Prostate gland (tissue), 2 donors: Measurements from ENCODE around the gene SMPX. TPM values are rescaled to one million over a fixed set of nuclear protein-coding genes. Genes with fewer than 3 reads are reported as not detected.

Experiments
- DNase-seq: peaks from one replicate; pipeline ENCODE4 v3.0.0-alpha.2; 2019; ENCODE audit warnings: low spot score
- H3K27ac ChIP-seq, 2 donors: fragments of 200-600 bp; sonication (generic); 2 replicates each; pipeline ENCODE4 v1.5.1; 2017 to 2019
- H3K27me3 ChIP-seq: fragments of 200-600 bp; sonication (generic); replicated peaks from 2 replicates; pipeline ENCODE4 v1.5.1; 2019; ENCODE audit not compliant: insufficient read depth
- H3K36me3 ChIP-seq, 2 donors: fragments of 200-600 bp; sonication (generic); 1 replicate in 1 of 2; 2 replicates in 1 of 2; pipeline versions ENCODE4 v1.5.1 to v1.8.1; 2017 to 2019
- H3K4me1 ChIP-seq: fragments of 200-600 bp; sonication (generic); replicated peaks from 2 replicates; pipeline ENCODE4 v1.5.1; 2019
- H3K4me3 ChIP-seq, 2 donors: fragments of 200-600 bp; sonication (generic); 2 replicates each; pipeline ENCODE4 v1.5.1; 2017 to 2019
- H3K9me3 ChIP-seq: fragments of 200-600 bp; sonication (generic); 2 replicates; pipeline ENCODE4 v1.5.1; 2017
- CTCF ChIP-seq, 4 experiments: fragments of 200-600 bp in 2 of 4; fragments of 450-650 bp in 2 of 4; sonication (generic) in 2 of 4; IDR thresholded peaks; 1 replicate in 3 of 4; 2 replicates in 1 of 4; pipeline ENCODE4 v1.5.1; 2016 to 2019; ENCODE audit warnings: antibody characterized with exemption in 4 of 4, mild to moderate bottlenecking in 2 of 4, moderate library complexity in 2 of 4
- POLR2A ChIP-seq: fragments of 450-650 bp; IDR thresholded peaks from one replicate; pipeline ENCODE4 v1.6.1; 2016; ENCODE audit warnings: antibody characterized with exemption, mild to moderate bottlenecking
- POLR2AphosphoS5 ChIP-seq: sonication (generic); formaldehyde crosslinking; IDR thresholded peaks from one replicate; pipeline ENCODE4 v1.6.1; 2017; ENCODE audit warnings: antibody characterized with exemption
- WGBS: methylation state at CpG from one replicate; pipeline ENCODE4 v1.1.5; 2018; 5-methylcytosine and 5-hydroxymethylcytosine counted together
- intact Hi-C: fragments of 100-400 bp; cut with DNase I; formaldehyde crosslinking; loops from one replicate; pipeline ENCODE4 v1.14.2; 2022
- total RNA-seq, 2 donors: library from RNA; depleted of rRNA; stranded (reverse); fragments of >200 nt; gene quantifications; one replicate each; pipeline ENCODE4 v1.1.0, GENCODE V29; 2016

The SMPX gene
- total RNA-seq, 2 donors from 2014 or later, result 4.2 TPM; not detected in 1

DNA sequence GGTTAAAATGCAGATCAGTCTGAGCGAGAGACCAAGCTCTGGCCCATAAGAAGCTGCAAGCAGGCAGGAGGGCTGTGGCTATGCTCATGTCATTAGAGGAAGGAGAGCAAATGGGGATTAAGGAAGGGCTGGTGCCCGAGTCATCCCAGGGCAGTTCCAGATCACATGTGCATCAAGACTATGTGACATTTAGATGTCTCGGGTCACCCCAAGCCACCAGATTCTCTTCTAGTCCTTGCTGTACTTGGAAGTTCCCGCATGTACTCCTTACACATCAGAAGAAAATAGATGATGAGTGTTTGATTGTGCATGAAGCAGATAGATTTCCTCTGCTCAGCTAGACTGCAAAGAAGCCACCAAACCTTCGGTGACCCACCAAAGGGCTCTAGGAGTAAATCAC lies 57.6 kb downstream of the SMPX start:
- Histone ChIP-seq H3K4me1 (no peaks in the 10 kb centered on the region), H3K9me3 (no peaks in the 10 kb centered on the region), H3K4me3 (no peak overlapping the region), H3K36me3 (no peaks in the 10 kb centered on the region), H3K27me3 (no peaks in the 10 kb centered on the region), H3K27ac (no peak overlapping the region)
- no peak for TF ChIP-seq POLR2AphosphoS5
- no peak for TF ChIP-seq CTCF (IDR thresholded peaks at IDR 0.05)
- TF ChIP-seq POLR2A, result no peak
- DNase-seq, result no peak
- whole genome bisulfite sequencing, result 87% methylated on average over 5 of the region's 5 CpGs
- intact Hi-C loops, result no loop called here

DNA sequence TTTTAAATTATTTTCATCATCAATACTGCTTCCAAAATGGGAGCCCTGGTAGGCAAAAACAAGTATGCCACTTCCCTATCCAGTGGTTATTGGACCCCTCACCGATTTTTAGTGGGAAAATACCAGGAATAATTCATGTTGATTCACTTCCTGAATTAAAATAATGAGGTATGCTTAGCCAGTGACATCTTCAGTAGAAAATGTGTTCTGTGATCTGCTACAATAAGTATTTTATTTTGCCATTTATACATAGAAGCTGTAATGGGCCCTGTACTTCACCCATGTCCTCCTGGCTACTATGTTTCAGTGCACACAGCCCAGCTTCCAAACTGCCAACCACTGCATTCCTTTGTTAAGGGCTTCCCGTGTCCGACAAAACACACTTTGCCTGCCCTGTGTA lies 58.8 kb downstream of the SMPX start:
- Histone ChIP-seq H3K36me3 (no peaks in the 10 kb centered on the region), H3K4me1 (no peaks in the 10 kb centered on the region), H3K27me3 (no peaks in the 10 kb centered on the region), H3K4me3 (no peak overlapping the region), H3K9me3 (no peaks in the 10 kb centered on the region), H3K27ac (no peak overlapping the region)
- TF ChIP-seq POLR2AphosphoS5 (no peak), CTCF (IDR thresholded peaks at IDR 0.05) (no peak), POLR2A (no peak)
- no peak for DNase-seq
- 63% methylated on average over 3 of the region's 3 CpGs for WGBS
- intact Hi-C loops, result no loop called here

DNA sequence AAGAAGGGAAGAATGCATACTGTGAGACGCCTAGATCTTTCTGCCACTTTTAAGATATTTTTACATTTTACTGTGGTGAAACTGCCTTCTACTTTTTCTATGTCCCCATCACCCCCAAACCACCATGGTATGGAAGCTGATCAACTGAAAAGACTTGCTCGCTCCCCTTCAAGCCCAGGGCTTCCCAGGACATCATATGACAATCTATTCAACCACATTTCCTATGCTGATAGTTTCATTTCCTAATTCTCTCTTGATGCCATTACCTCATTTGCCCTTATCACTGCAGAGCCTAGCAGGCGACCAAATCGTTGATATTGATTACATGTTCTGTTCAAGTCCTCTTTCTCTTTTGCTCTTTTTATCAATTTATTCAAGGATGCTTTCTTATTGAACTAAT lies 59.6 kb downstream of the SMPX start:
- TF ChIP-seq POLR2A (no peak), CTCF (IDR thresholded peaks at IDR 0.05) (no peak)
- 89% methylated on average over 4 of the region's 4 CpGs for WGBS

GRCh38 chrX:21691512-21692018 lies 66.4 kb downstream of the SMPX start:
- no peak for TF ChIP-seq CTCF (IDR thresholded peaks at IDR 0.05)
- no peak for TF ChIP-seq POLR2AphosphoS5
- no peak for TF ChIP-seq POLR2A
- Histone ChIP-seq H3K27ac (no peak overlapping the region), H3K4me3 (no peak overlapping the region), H3K4me1 (no peaks in the 10 kb centered on the region), H3K9me3 (no peaks in the 10 kb centered on the region), H3K36me3 (no peaks in the 10 kb centered on the region), H3K27me3 (no peaks in the 10 kb centered on the region)
- DNase-seq, result no peak
- intact Hi-C loops, result no loop called here
- WGBS, result 93% methylated on average over 2 of the region's 3 CpGs

More for the DNA sequence above, 59.6 kb downstream of the SMPX start:
- Histone ChIP-seq H3K27ac (no peak overlapping the region), H3K9me3 (no peaks in the 10 kb centered on the region), H3K4me3 (no peak overlapping the region), H3K4me1 (no peaks in the 10 kb centered on the region), H3K36me3 (no peaks in the 10 kb centered on the region), H3K27me3 (no peaks in the 10 kb centered on the region)
- DNase-seq, result no peak
- intact Hi-C loops, result no loop called here

- Histone ChIP-seq H3K4me1 (no peaks in the 10 kb centered on the region), H3K9me3 (no peaks in the 10 kb centered on the region), H3K36me3 (no peaks in the 10 kb centered on the region), H3K4me3 (no peak overlapping the region), H3K27me3 (no peaks in the 10 kb centered on the region), H3K27ac (no peak overlapping the region)
- DNase-seq, result no peak
- TF ChIP-seq CTCF (IDR thresholded peaks at IDR 0.05), result no peak
- no peak for TF ChIP-seq POLR2AphosphoS5
- no peak for TF ChIP-seq POLR2A
- intact Hi-C loops, result no loop called here
- WGBS, result 57% methylated on average over 1 of the region's 1 CpG
These were observed 74.0 kb downstream of the SMPX start for GRCh38 chrX:21683941-21684340.
